Lower leg skin (tissue), 4 donors: ENCODE results near the gene BBS7. TPM values are rescaled to one million over a fixed set of nuclear protein-coding genes. Genes with fewer than 3 reads are reported as not detected.

Source experiments
- DNase-seq, 2 donors: peaks; one replicate each; pipeline ENCODE4 v3.0.0-alpha.2; 2019; ENCODE audit warnings: low spot score in 2 of 2
- H3K4me3 ChIP-seq: fragments of 200-600 bp; sonication (generic); 2 replicates; pipeline ENCODE4 v1.5.1; 2017; ENCODE audit warnings: mild to moderate bottlenecking, low read depth; ENCODE audit not compliant: poor library complexity, severe bottlenecking
- POLR2A ChIP-seq, 2 donors: fragments of 450-650 bp; IDR thresholded peaks; one replicate each; pipeline ENCODE4 v1.6.1; 2016 to 2017; ENCODE audit warnings: antibody characterized with exemption in 2 of 2, mild to moderate bottlenecking in 1 of 2, moderate library complexity in 1 of 2
- WGBS, 2 donors: methylation state at CpG; one replicate each; pipeline ENCODE4 v1.1.5; 2018; 5-methylcytosine and 5-hydroxymethylcytosine counted together
- intact Hi-C: fragments of 100-400 bp; cut with DNase I; formaldehyde crosslinking; loops from one replicate; pipeline ENCODE4 v1.15.0; 2023; ENCODE audit warnings: low total_unique reads
- total RNA-seq, 4 donors: library from RNA; depleted of rRNA; stranded (reverse); fragments of >200 nt; gene quantifications; one replicate each; pipeline ENCODE4 v1.1.0, GENCODE V29; 2016
- TF ChIP-seq, protein P1 (sequence below), 3 donors: fragments of 450-650 bp; IDR thresholded peaks; one replicate each; pipeline ENCODE4 v1.5.1; 2016; ENCODE audit warnings: antibody characterized with exemption in 3 of 3, mild to moderate bottlenecking in 3 of 3, moderate library complexity in 2 of 3

BBS7 gene
- total RNA-seq, 4 donors from 2014 or later: 11.7 to 19.8 (median 11.9) TPM

DNA sequence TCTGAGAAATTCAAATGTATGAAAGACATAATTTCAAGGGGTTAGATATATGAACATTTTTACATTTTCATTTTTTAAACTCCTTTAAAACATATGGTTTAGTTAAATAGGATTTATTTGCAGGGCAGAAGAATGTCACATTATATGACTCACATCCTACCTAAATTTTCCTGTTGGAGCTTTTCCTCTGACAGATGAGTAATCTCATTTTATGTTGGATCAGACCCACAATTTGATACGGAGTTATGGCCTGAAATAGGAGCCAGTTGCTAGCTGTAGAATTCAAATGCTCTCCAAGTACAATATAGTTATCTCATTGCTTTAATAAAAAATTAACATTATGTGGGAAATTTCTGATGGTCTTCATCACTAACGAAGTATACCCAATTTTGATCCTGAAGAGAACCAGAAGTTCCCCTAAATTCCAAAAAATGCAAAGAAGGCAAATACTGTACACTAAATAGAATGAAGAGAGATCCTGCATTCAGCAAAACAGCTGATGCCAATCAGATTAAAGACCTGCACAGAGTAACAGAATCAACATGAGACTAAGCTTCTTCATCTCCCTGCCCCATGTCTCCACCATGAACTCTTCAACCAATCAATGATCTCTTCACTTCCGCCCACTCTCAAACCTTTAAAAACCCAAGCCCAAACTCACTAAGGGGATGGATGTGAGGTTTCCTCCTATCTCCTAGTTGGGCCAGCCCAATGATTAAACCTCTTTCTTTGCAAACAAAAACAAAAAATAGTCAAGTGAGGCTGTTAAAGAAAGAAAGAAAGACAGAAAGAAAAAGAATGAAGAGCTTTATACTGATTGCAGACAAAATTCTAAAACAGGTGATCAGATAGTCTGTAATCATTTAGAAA is 80.1 kb downstream of the BBS7 start:
- intact Hi-C loops: no loop called here
- WGBS, 2 donors: 62 to 65% methylated on average over 3 of the region's 3 CpGs
- H3K4me3 ChIP-seq: no peak overlapping the region
- DNase-seq: no peak
- TF ChIP-seq, protein P1, sequence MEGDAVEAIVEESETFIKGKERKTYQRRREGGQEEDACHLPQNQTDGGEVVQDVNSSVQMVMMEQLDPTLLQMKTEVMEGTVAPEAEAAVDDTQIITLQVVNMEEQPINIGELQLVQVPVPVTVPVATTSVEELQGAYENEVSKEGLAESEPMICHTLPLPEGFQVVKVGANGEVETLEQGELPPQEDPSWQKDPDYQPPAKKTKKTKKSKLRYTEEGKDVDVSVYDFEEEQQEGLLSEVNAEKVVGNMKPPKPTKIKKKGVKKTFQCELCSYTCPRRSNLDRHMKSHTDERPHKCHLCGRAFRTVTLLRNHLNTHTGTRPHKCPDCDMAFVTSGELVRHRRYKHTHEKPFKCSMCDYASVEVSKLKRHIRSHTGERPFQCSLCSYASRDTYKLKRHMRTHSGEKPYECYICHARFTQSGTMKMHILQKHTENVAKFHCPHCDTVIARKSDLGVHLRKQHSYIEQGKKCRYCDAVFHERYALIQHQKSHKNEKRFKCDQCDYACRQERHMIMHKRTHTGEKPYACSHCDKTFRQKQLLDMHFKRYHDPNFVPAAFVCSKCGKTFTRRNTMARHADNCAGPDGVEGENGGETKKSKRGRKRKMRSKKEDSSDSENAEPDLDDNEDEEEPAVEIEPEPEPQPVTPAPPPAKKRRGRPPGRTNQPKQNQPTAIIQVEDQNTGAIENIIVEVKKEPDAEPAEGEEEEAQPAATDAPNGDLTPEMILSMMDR (IDR thresholded peaks at IDR 0.05): no peak
- no peak for TF ChIP-seq POLR2A (IDR thresholded peaks at IDR 0.05)

DNA sequence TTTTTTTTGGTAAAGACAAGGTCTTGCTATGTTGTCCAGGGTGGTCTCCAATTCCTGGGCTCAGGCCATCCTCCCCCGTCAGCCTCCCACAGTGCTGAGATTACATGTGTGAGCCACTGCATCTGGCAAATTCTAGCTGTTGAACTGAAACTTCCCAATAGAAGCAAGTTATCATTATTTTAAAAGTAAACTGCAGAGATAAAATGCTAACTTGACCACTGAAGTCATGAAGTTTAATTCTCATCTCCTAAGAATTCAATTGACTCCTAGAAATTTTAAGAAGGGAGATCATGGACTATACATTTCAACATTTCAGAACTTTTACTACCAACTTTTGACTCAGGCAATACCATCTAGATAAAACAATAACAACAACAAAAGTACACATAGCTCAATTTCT is 80.8 kb downstream of the BBS7 start:
- no peak for DNase-seq
- intact Hi-C loops: no loop called here
- 88 to 90% methylated on average over 1 of the region's 1 CpG for WGBS, 2 donors
- no peak for TF ChIP-seq POLR2A (IDR thresholded peaks at IDR 0.05)
- TF ChIP-seq, protein P1 (IDR thresholded peaks at IDR 0.05): no peak
- no peak overlapping the region for H3K4me3 ChIP-seq

DNA sequence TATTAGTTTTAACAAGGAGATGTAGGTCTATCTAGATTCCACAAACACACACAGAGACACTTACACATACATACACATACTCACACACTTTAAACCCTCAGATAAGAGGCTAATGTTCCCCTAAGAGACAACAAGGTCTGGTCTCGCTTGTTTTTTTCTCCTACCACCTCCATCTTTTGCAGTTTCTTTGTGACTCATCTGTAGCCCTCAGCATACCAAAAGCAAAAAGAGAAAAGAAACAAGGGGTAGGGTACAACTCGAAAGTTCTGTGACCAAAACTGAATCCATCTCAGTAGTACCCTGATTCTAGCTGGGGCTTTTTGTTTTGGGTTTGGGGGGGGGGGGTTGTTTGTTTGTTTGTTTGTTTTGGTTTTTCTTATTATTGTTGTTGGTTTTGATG is 81.4 kb downstream of the BBS7 start:
- DNase-seq: no peak
- intact Hi-C loops: no loop called here
- 90 to 91% methylated on average over 2 of the region's 2 CpGs for WGBS, 2 donors
- TF ChIP-seq, protein P1 (IDR thresholded peaks at IDR 0.05): no peak
- no peak for TF ChIP-seq POLR2A (IDR thresholded peaks at IDR 0.05)
- H3K4me3 ChIP-seq: no peak overlapping the region

DNA sequence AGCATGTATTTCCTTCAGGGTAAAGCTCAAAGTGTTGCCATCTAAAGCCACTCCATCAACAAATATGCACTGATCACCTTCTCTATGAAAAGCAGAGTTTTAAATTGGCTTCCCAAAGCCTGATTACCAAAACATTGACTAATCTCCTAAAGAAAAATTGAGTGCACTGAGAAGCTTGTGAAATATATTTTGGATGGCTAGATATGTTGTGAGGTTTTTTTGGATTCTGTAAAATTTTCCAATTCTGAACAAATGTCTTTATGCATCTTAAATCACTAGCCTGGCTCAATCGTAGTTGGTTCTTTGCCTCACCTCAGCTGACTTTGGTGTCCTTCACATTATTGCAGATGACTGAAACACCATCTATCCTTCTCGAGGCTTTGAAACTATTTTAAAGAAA is 84.1 kb downstream of the BBS7 start:
- H3K4me3 ChIP-seq: no peak overlapping the region
- intact Hi-C loops: no loop called here
- WGBS, 2 donors: 72 to 76% methylated on average over 2 of the region's 2 CpGs
- TF ChIP-seq POLR2A (IDR thresholded peaks at IDR 0.05): no peak
- TF ChIP-seq, protein P1 (IDR thresholded peaks at IDR 0.05): no peak
- no peak for DNase-seq

DNA sequence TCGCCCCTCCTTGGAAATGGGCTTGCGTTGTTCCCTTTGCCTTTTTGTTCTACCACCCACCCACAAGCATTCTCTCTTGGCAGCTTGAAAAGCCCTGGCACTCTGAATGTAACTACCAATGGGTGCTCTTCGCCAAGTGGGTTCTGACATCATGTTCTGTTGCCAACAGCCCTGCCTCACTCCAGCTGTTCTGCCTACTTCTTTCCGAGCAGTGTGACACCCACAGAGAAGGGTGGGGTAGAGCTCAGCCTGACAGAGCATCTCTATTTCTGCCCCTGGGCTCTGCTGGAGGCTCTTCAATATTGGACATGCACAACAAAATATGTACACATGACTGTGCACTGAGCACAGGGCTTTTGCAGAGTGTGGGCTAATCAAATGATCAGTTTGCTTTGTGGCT is 84.8 kb downstream of the BBS7 start:
- TF ChIP-seq POLR2A (IDR thresholded peaks at IDR 0.05): no peak
- TF ChIP-seq, protein P1 (IDR thresholded peaks at IDR 0.05): no peak
- 35 to 46% methylated on average over 4 of the region's 4 CpGs for WGBS, 2 donors
- intact Hi-C loops: no loop called here

More for the DNA sequence above, 84.8 kb downstream of the BBS7 start:
- no peak overlapping the region for H3K4me3 ChIP-seq
- DNase-seq: no peak
